WI38 (cell line): ENCODE data around the gene TAS1R3.

ENCODE experiments used
- H3K4me3 ChIP-seq: 2 replicates; pipeline ENCODE4 v1.5.1; 2011; ENCODE audit warnings: low read depth, mild to moderate bottlenecking, control low read depth, low read length
- TF ChIP-seq, protein P1 (sequence below): IDR thresholded peaks from 2 replicates; pipeline ENCODE4 v1.5.1; 2012; ENCODE audit warnings: low read depth, mild to moderate bottlenecking, control low read depth, low read length

The TAS1R3 gene

DNA sequence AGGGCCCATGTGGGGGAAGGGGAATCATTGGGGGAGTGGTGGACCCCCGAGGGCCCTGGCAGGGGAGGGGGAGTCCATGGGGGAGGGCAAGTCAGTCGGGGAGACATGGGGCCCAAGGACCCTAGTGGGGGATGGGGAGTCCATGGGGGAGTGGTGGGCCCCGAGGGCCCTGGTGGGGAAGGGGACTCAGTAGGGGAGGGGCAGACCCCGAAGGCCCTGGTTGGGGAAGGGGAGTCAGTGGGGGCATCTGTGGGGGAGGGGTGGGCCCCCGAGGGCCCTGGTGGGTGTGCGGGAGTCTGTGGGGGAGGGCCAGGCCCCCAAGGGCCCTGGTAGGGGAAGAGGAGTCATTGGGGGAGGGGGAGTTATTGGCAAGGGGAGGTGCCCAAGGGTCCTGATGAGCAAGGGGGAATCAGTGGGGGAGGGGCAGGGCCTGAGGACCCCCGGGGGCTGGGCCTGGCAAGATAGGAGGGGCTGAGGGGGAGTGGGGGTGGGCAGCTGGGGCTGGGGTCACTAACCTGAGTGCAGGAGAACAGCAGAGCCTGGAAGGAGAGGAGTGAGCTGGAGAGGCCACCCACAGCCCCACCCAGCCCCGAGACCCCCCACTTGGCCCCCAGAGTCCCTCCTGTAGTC lies 25.2 kb downstream of the TAS1R3 start:
- TF ChIP-seq, protein P1, sequence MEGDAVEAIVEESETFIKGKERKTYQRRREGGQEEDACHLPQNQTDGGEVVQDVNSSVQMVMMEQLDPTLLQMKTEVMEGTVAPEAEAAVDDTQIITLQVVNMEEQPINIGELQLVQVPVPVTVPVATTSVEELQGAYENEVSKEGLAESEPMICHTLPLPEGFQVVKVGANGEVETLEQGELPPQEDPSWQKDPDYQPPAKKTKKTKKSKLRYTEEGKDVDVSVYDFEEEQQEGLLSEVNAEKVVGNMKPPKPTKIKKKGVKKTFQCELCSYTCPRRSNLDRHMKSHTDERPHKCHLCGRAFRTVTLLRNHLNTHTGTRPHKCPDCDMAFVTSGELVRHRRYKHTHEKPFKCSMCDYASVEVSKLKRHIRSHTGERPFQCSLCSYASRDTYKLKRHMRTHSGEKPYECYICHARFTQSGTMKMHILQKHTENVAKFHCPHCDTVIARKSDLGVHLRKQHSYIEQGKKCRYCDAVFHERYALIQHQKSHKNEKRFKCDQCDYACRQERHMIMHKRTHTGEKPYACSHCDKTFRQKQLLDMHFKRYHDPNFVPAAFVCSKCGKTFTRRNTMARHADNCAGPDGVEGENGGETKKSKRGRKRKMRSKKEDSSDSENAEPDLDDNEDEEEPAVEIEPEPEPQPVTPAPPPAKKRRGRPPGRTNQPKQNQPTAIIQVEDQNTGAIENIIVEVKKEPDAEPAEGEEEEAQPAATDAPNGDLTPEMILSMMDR: no peak
- H3K4me3 ChIP-seq: peak overlapping the region; percentile 96

DNA sequence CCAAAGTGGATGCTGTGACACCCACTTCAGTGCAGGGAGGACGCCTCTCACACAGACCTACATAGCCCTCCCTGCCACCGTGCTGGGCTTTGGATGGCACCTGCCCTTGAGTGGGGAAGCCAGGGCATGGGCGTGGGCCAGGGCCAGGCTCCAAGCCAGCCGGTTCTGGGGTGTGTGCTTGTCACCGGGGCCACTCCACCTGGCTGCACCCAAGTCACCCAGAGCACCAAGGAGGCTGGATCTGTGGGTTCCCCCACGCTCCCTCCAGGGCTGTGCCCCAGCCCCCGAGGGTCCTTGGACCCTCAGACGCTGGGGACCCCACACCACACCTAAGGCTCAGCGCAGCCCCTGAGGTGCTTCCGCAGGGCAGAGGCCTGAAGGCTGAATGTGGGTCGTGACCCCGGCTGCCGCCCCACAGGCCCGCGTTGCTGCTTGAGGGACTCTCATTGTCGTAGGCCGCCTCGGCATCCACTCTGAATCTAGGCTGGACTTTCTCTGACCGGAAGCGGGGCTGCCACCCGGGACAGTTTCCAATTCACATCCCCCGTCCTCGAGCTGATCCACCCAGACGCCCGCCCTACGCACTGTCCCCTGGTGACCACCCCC lies 25.8 kb downstream of the TAS1R3 start:
- TF ChIP-seq, protein P1: no peak

DNA sequence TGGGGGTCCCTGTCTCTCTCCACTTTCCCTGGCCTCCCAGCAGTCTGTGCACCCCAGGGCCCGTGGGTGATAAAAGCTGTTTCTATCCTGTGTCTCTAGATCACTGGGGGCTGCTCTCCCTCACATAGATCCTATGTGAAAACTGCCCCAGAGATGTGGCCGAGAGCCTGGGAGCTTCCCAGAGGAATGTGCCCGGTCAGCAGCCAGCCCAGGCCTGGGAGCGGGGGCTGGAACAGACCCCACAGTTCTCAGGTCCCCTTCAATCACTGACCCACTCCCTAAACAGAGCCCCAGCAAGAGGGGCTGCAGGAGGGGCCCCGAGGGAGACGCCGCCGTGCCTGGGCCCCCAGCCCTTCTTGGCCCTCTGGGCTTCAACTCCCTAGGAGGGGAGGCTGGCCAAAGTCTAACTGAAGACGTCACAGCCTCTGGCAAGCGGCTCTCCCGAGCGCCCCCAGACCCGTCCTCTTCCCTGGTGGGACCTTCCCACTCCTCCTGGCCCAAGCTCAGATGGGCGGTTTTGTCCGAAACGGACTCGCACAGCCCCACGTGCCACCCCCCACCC lies 26.9 kb downstream of the TAS1R3 start:
- TF ChIP-seq, protein P1: no peak
- peak overlapping the region; percentile 96 for H3K4me3 ChIP-seq

More for the DNA sequence above, 25.8 kb downstream of the TAS1R3 start:
- H3K4me3 ChIP-seq: peak overlapping the region; percentile 96

DNA sequence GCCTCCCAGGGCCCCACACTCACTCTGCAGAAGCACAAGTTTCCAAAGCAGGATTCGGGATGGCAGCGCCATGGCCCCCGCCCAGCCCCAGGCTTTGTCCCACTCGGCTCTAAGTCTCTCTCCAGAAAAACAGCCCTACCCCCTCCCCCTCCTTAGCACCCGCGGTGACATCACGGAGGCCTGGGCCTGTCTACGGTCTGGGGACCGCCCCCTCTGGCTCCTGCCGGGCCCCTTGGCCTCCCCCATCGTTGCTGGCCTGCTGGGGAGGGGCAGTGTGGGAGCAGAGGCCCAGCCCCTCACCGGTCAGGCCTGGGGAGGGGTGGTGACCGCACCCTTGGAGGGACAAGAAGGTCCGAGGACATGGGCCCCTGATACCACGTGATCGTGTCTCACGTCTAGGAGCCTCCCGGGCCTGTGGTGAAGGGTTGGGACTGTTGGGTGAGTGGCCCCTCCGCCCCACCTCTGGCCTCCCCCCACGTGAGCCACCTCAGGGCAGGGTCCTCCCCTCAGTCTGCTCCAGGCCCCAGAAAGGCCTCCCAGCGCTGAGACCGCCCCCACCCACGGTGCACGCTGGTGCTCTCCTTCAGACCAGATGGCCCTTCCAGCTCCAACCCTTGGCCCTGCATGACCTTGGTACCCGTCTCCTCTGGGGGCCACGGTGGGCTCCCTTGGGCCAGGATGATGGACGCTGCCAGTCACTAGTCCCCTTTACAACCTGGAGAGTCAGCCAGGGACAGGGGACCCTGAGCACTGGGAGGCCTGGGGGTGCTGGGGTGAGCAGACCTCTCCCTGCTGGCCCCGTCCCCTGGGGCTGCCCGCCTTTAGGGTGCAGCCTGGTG lies 27.6 kb downstream of the TAS1R3 start, which contains the start of gene MXRA8:
Gene MXRA8, minus strand, starts transcription at position 123 of the 839 bp plus-strand sequence. Its CDS starts 51 bp downstream, at position 72.
- H3K4me3 ChIP-seq: peak within 1 kb of the TSS; percentile 96
- TF ChIP-seq, protein P1: no peak

DNA sequence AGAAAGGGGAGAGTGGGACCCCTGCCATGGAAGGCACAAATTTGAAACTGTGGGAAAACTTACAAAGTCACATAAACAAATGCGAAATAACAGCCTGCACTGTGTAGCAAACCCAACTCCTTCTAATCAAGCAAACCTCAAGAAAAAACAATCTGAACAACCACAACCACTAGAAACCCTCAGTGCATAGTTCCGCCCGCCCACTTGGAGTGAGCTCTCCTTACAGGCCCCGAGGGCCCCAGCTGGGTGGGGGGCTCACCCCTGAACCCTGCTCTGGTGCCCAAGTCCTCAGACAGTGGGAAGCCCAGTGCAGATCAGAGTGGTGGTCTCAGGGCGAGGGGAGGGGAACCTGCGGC lies 28.2 kb downstream of the TAS1R3 start:
- TF ChIP-seq, protein P1: no peak
- peak overlapping the region; percentile 96 for H3K4me3 ChIP-seq

DNA sequence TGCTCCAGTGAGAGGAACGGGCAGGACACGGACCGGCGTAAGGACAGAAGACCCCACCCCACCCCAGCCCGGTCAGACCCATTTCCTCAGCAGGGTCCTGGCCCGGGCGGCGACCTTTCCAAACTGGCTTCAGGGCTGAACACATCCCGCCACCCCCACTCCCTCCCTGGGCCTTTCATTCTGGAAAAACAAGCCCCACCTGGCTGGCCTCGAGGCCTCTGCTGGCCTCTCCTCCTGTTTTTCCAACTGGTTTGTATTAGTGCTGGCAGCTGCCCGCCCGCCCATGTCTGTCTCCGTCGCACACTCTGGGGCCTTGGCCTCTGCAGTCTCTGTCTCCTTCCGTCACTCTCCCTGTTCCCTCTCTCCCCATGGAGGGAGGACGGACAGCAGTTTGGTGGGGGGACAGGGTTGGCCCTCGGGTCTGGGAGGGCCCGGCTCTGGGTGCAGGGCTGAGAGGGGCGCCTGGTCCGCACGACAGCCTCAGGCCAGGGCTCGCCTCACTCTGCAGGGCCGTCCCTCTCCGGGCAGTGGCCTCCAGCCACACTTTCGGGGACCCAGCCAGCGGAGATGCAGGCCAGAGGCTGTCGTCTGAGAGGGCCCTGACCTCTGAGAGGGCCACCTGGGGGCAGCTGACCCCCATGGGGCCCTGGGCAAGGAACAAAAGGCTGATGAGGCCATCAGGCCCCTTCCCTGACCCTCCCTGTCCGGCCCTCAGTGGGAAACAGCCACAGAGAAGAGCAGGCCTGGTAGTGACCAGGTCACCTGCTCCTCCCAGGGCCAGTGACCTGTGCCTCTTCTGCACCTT lies 28.8 kb downstream of the TAS1R3 start:
- H3K4me3 ChIP-seq: no peak overlapping the region
- TF ChIP-seq, protein P1: no peak
